GM23248 (cell line): Measurements from ENCODE around the gene SNAI3.

Experiments used
- EZH2 ChIP-seq: fragments of 200-600 bp; sonication (generic); IDR thresholded peaks from 2 replicates; pipeline ENCODE4 v1.6.1; 2018; ENCODE audit warnings: antibody characterized with exemption, mild to moderate bottlenecking; ENCODE audit not compliant: insufficient read depth, poor library complexity, severe bottlenecking
- EZH2phosphoT487 ChIP-seq: fragments of 200-600 bp; sonication (generic); IDR thresholded peaks from 2 replicates; pipeline ENCODE4 v1.6.1; 2018; ENCODE audit warnings: antibody characterized with exemption, moderate library complexity, mild to moderate bottlenecking, low read depth; ENCODE audit not compliant: insufficient read depth

DNA sequence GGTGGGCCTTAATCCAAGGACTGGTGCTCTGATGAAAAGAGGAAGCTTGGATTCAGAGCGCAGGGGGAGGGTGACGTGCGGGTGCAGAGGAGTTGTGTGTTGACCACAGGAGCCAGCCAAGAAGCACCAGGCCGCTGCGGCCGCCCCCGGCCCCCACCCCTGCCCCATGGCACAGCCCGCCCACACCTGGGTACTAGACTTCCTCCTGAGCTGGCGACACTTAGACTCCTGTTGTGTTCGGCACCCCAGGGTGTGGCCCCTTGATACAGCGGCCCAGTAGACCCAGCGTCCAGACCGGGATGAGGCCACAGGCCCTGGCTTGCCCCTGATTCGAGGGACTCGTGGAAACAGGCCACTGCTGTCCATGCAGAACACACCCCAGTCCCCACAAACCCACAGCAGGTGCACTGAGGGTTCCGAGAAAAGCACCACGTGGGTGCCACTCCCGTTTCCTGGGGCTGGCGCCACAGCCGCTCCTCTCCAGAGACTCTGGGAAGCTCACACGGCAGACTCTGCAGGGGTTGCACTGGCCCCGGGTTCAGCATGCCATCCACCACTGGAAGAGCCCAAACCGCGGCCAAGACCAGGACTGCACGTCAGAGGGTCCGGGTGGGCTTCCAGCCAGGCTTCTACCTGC, 5.7 kb upstream of the SNAI3 start:
- TF ChIP-seq EZH2phosphoT487, result no peak
- TF ChIP-seq EZH2, result no peak
